NCI-H2029 (cell line): ENCODE data around the gene MRGPRF.

Experiments used
- DNase-seq: peaks from one replicate; lab custom pipeline; 2025; lab: John Stamatoyannopoulos, UW

MRGPRF gene

GRCh38 chr11:69013009-69013951 lies at the start of gene MRGPRF:
Gene MRGPRF (minus strand): TSS chr11:69013246. CDS start chr11:69009901, 3,345 bp downstream.
- DNase-seq, result no peak

- no peak for DNase-seq
These were observed 49.3 kb upstream of the MRGPRF start for GRCh38 chr11:69062169-69062855.

GRCh38 chr11:69061713-69062053 lies 48.6 kb upstream of the MRGPRF start:
- DNase-seq, result no peak

- no peak for DNase-seq
These were observed 48.0 kb upstream of the MRGPRF start for GRCh38 chr11:69060806-69061712.

- no peak for DNase-seq
These were observed 46.9 kb upstream of the MRGPRF start for GRCh38 chr11:69059985-69060384.

- no peak for DNase-seq
These were observed 46.4 kb upstream of the MRGPRF start for GRCh38 chr11:69059429-69059828.

GRCh38 chr11:69058511-69059270 lies 45.6 kb upstream of the MRGPRF start:
- DNase-seq, result no peak

- no peak for DNase-seq
These were observed 44.8 kb upstream of the MRGPRF start for GRCh38 chr11:69057801-69058200.

- DNase-seq, result no peak
These were observed 44.2 kb upstream of the MRGPRF start for GRCh38 chr11:69057236-69057635.

GRCh38 chr11:69055598-69056516 lies 42.8 kb upstream of the MRGPRF start:
- DNase-seq, result no peak

GRCh38 chr11:69055212-69055586 lies 42.2 kb upstream of the MRGPRF start:
- DNase-seq, result no peak

GRCh38 chr11:69054397-69055211 lies 41.6 kb upstream of the MRGPRF start:
- DNase-seq, result no peak

- no peak for DNase-seq
These were observed 40.7 kb upstream of the MRGPRF start for GRCh38 chr11:69053546-69054396.

- no peak for DNase-seq
These were observed 40.1 kb upstream of the MRGPRF start for GRCh38 chr11:69053169-69053477.

- DNase-seq, result no peak
These were observed 39.5 kb upstream of the MRGPRF start for GRCh38 chr11:69052343-69053168.

GRCh38 chr11:69051381-69052342 lies 38.6 kb upstream of the MRGPRF start:
- no peak for DNase-seq
